Small intestine (tissue), 7 donors: ENCODE measurements around the gene ENTPD2. TPM values are rescaled to one million over a fixed set of nuclear protein-coding genes. Genes with fewer than 3 reads are reported as not detected.

Experiments
- DNase-seq, 2 donors: peaks; one replicate each; pipeline versions ENCODE4 v3.0.0 to v3.0.0-alpha.2; 2013
- FAIRE-seq: peaks from 2 replicates; lab custom pipeline; 2012; peaks lifted over from hg19 to GRCh38; lab: Jason Lieb, UNC
- H3K27ac ChIP-seq, 3 donors: one replicate each; pipeline ENCODE4 v1.5.1; 2013; ENCODE audit warnings: low read length in 2 of 3, mild to moderate bottlenecking in 2 of 3, control low read depth in 1 of 3, inconsistent platforms in 1 of 3, low read depth in 1 of 3, moderate library complexity in 1 of 3
- H3K27me3 ChIP-seq, 3 donors: one replicate each; pipeline ENCODE4 v1.6.1; 2013; ENCODE audit warnings: low read length in 3 of 3, inconsistent platforms in 1 of 3; ENCODE audit not compliant: control insufficient read depth in 3 of 3, insufficient read depth in 3 of 3
- H3K36me3 ChIP-seq, 3 donors: one replicate each; pipeline ENCODE4 v1.6.1; 2013; ENCODE audit warnings: low read length in 3 of 3, inconsistent platforms in 1 of 3, low read depth in 1 of 3, mild to moderate bottlenecking in 1 of 3, moderate library complexity in 1 of 3; ENCODE audit not compliant: control insufficient read depth in 3 of 3, insufficient read depth in 2 of 3
- H3K4me1 ChIP-seq, 3 donors: one replicate each; pipeline ENCODE4 v1.6.1; 2013; ENCODE audit warnings: low read length in 2 of 3, inconsistent platforms in 1 of 3, low read depth in 1 of 3, mild to moderate bottlenecking in 1 of 3, moderate library complexity in 1 of 3; ENCODE audit not compliant: control insufficient read depth in 3 of 3, insufficient read depth in 2 of 3
- H3K4me3 ChIP-seq, 3 donors: one replicate each; pipeline ENCODE4 v1.5.1; 2013; ENCODE audit warnings: low read length in 3 of 3, control low read depth in 1 of 3, inconsistent platforms in 1 of 3, low read depth in 1 of 3, mild to moderate bottlenecking in 1 of 3, moderate library complexity in 1 of 3
- H3K9me3 ChIP-seq, 2 donors: one replicate each; pipeline ENCODE4 v1.6.1; 2013; ENCODE audit warnings: low read depth in 1 of 2, low read length in 1 of 2; ENCODE audit not compliant: control insufficient read depth in 2 of 2, insufficient read depth in 1 of 2
- WGBS, 3 donors: extraction: QIAGEN DNeasy Blood & Tissue Kit; methylation state at CpG; one replicate each; pipeline ENCODE4 v1.1.7; 2013; 5-methylcytosine and 5-hydroxymethylcytosine counted together
- polyA plus RNA-seq, 4 donors: library from polyadenylated mRNA; stranded (reverse) in 3 of 4; unstranded in 1 of 4; fragments of 200-250 nt in 3 of 4; fragments of 120-200 nt in 1 of 4; gene quantifications; one replicate each; pipeline versions ENCODE4 v1.2.1 to v1.2.3, GENCODE V29; 2013
- donor health status: healthy with polysubstance abuse.
- donor health status: control.
- donor health status: control.
- donor health status: Bipolar disorder and iron deficiency.
- donor health status: healthy.

The ENTPD2 gene
- polyA plus RNA-seq, 4 donors: 5.5 to 16.5 (median 8.3) TPM

DNA sequence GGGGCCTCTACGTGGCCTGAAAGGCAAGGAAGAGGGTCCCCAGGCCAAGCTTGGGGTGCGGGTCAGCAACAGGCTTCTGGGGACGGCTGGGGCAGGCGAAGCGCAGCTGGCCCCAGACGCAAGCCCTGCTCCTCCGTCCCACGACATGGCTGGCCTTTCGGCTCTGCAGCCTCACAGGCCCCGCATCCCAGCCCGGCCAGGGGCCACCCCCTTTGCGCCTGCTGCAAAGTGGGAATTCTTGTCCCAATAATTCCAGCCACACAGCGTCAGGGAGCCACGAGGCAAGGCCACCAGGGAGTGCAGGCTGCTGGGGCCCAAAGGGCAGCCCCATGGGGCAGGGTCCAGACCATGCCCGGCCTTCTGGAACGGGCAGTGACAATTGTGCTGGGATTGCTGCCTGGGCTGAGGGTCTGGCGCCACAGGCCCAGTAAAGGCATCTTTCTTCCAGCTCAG, 1.1 kb upstream of the ENTPD2 start:
- Histone ChIP-seq H3K27ac (peak overlapping the region; percentile 82 to 99 (median 83)), H3K27me3 (peaks cover 0 to 23% (median 8%) of the 10 kb centered on the region in 3 donors), H3K4me3 (peak overlapping the region in 2 of 3 donors; percentile 64 to 66), H3K9me3 (no peaks in the 10 kb centered on the region), H3K36me3 (peaks cover 0 to 3% (median 0%) of the 10 kb centered on the region in 3 donors), H3K4me1 (peaks cover 4 to 32% (median 6%) of the 10 kb centered on the region in 3 donors)
- DNase-seq (peak; percentile 73), FAIRE-seq (no peak)
- 32 to 52% (median 45%) methylated on average over 15 to 17 of the region's 17 CpGs for WGBS, 3 donors

DNA sequence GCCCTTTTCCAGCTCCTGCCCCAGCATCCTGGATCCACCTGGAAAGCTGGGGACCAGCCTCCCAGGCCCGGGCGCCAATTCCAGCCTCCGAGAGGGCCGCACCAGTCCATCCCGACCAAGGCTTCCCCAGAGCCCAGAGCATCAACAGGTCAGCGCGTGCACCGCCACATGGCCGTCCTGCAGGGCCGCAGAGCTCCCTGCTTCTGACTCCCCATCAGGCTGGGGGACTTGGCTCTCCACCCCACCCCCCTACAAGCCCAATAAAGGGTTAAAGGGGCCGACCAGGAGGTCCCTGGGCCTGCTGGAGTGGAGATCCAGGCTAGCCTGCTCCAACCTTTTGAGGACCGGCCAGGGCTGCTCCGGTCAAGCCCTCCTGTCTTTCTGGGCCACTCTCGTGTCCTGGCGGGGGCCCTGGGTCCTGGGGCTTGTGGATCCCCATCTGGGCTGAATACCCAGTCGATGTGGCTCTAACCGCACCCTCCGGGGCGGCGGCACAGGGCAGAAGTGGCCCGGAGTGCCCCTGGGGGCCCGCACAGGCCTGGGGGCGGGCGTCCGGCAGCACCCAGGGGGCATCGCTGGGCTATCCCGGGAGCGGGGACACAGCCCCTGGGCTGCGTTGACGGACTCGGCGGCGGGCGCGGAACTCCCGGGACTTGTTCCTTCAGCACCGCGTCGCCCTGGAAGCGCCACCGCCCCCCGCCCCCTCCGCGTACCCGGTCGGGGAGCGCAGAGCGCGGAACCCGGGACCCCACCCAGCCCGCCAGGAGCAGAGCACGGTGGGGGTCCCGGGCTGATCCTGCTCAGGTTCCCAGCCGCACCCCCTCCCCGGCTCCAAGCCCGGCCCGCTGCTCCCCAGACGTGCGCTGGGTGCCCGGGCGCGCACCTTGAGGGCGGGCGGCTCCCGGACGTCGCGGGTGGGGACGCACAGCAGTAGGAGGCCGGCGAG, 590 bp downstream of the ENTPD2 start:
- Histone ChIP-seq H3K9me3 (no peaks in the 10 kb centered on the region), H3K27ac (no peak overlapping the region), H3K4me1 (peaks cover 4 to 32% (median 6%) of the 10 kb centered on the region in 3 donors), H3K27me3 (peaks cover 0 to 39% (median 14%) of the 10 kb centered on the region in 3 donors), H3K36me3 (peaks cover 0 to 3% (median 0%) of the 10 kb centered on the region in 3 donors), H3K4me3 (peak overlapping the region in 2 of 3 donors; percentile 13 to 66)
- no peak for FAIRE-seq
- no peak for DNase-seq
- WGBS, 3 donors: 14 to 21% (median 14%) methylated on average over 48 to 71 of the region's 71 CpGs

- H3K4me1 ChIP-seq: peaks cover 4 to 32% (median 6%) of the 10 kb centered on the region in 3 donors
- H3K36me3 ChIP-seq: peaks cover 0 to 3% (median 0%) of the 10 kb centered on the region in 3 donors
- peaks cover 0 to 48% (median 16%) of the 10 kb centered on the region in 3 donors for H3K27me3 ChIP-seq
- 75 to 86% (median 86%) methylated on average over 7 to 8 of the region's 8 CpGs for WGBS, 3 donors
- FAIRE-seq (no peak), DNase-seq (no peak)
- no peak overlapping the region for H3K4me3 ChIP-seq
- no peak overlapping the region for H3K27ac ChIP-seq
- H3K9me3 ChIP-seq: no peaks in the 10 kb centered on the region
Observed at GRCh38 chr9:137052293-137052692, 1.6 kb downstream of the ENTPD2 start.

- DNase-seq: no peak
Observed at GRCh38 chr9:137051145-137051724, 2.6 kb downstream of the ENTPD2 start.

DNA sequence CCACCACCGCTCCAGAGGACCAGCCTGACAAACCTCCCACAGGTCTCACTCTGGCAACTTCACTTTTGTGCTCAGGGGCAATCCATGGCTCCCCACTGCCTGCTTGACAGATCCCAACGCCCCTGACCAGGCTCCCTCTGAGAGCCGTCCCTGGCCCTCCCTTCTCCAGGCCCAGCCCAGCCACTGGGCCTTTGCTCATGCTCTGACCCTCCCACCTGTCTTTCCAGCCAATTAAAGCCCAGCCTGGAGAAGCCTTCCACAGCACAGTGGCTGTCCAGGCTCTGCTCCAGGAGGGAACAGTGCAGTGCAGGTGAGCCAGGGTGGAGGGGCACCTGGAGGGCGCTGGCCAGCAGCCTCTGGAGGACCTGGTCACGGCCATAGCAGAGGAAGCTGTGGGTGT, 3.3 kb downstream of the ENTPD2 start:
- Histone ChIP-seq H3K4me3 (no peak overlapping the region), H3K27ac (no peak overlapping the region), H3K4me1 (peaks cover 2 to 26% (median 8%) of the 10 kb centered on the region in 3 donors), H3K27me3 (peaks cover 0 to 63% (median 18%) of the 10 kb centered on the region in 3 donors), H3K36me3 (peaks cover 0 to 3% (median 0%) of the 10 kb centered on the region in 3 donors), H3K9me3 (no peaks in the 10 kb centered on the region)
- WGBS, 3 donors: 77 to 83% (median 81%) methylated on average over 5 of the region's 5 CpGs
- FAIRE-seq (no peak), DNase-seq (no peak)

More at GRCh38 chr9:137051145-137051724, 2.6 kb downstream of the ENTPD2 start:
- H3K36me3 ChIP-seq: peaks cover 0 to 3% (median 0%) of the 10 kb centered on the region in 3 donors
- WGBS, 3 donors: 89 to 92% (median 92%) methylated on average over 17 of the region's 17 CpGs
- no peaks in the 10 kb centered on the region for H3K9me3 ChIP-seq
- H3K4me1 ChIP-seq: peaks cover 2 to 30% (median 8%) of the 10 kb centered on the region in 3 donors
- H3K4me3 ChIP-seq: no peak overlapping the region
- no peak overlapping the region for H3K27ac ChIP-seq
- peaks cover 0 to 59% (median 18%) of the 10 kb centered on the region in 3 donors for H3K27me3 ChIP-seq
- no peak for FAIRE-seq

DNA sequence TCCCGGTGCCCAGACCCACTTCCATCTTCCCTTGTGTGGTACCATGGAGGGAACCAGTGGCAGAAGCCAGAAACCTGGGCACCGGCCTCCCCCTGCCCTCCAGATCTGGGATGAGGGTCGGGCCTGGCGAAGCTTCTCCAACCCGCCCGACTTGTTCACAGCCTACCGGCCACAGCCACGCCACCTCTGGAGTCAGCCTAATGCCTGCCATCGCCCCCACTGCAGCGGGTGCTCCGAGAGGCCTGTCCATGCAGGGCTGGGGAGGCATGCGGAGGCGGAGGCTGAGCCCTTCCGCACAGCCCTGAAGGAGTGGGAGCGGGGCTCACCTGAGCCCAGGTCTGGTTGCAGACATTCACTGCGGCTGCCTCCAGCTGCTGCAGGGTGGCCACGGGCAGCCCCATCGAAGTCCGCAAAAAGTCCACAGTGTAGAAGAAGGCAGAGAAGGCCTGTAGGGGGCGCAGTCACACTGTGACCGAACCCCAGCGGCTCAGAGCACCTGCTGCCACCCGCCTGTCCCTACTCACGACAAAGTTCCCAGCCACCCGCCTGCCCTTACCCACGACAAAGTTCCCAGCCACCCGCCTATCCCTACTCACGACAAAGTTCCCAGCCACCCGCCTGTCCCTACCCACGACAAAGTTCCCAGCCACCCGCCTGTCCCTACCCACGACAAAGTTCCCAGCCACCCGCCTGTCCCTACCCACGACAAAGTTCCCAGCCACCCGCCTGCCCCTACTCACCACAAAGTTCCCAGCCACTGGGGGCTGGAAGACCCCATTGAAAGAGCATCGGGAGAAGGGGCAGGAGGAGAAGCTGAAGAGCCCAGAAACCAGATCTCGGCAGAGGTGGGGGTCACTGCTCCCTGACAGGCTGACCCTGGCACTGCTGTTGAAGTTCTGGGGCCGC, 4.1 kb downstream of the ENTPD2 start:
- FAIRE-seq (peak; percentile 77), DNase-seq (peak; percentile 66 to 81)
- WGBS, 3 donors: 45 to 53% (median 52%) methylated on average over 37 to 38 of the region's 38 CpGs
- peaks cover 0 to 71% (median 18%) of the 10 kb centered on the region in 3 donors for H3K27me3 ChIP-seq
- no peak overlapping the region for H3K4me3 ChIP-seq
- H3K9me3 ChIP-seq: no peaks in the 10 kb centered on the region
- peaks cover 0 to 26% (median 8%) of the 10 kb centered on the region in 3 donors for H3K4me1 ChIP-seq
- no peak overlapping the region for H3K27ac ChIP-seq
- H3K36me3 ChIP-seq: peaks cover 0 to 3% (median 0%) of the 10 kb centered on the region in 3 donors

DNA sequence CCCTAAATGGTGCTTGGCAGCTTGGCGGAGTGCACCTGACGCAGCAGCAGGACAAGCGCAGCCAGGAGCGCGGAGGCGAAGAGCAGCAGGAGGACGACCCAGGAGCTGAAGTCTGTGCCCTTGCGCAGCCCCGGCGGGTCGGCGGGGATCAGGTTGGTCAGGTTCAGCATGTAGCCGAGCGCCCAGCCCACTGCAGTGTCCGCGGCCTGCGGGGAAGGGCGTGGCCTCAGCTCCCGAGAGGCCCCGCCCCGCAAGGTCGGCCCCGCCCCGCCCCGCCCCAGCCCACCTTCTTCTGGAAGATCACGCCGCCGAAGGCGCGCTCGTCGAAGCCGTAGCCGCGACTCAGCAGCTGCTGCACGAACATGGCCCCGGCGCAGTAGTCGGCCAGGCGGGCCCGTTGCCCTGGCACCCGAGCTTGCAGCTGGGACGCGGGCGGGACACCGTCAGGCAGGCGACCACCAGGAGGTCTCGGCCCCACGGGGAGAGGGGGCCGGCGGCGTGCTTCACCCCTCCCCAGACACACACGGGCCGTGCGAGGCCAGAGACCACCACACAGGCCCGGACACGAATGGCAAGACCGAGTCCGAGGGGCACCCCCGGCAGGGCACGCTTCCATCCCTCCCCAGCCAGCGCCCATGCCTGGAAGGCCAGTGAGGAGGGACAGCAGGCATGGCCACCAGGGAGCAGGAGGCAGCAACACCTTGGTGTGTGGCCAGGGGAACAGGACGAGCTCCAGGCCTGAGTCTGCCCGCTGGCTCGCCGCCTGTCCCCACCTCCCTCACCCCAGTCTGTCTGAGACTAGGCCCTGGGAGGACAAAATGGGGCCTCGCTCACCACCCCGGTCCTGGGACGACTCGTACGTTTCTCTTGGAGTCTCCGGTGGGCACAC, 5.0 kb downstream of the ENTPD2 start:
- H3K4me1 ChIP-seq: peaks cover 0 to 27% (median 8%) of the 10 kb centered on the region in 3 donors
- peaks cover 0 to 80% (median 18%) of the 10 kb centered on the region in 3 donors for H3K27me3 ChIP-seq
- H3K27ac ChIP-seq: no peak overlapping the region
- H3K36me3 ChIP-seq: peaks cover 0 to 3% (median 0%) of the 10 kb centered on the region in 3 donors
- 53 to 68% (median 57%) methylated on average over 50 to 72 of the region's 72 CpGs for WGBS, 3 donors
- no peaks in the 10 kb centered on the region for H3K9me3 ChIP-seq
- no peak for FAIRE-seq
- no peak for DNase-seq
- no peak overlapping the region for H3K4me3 ChIP-seq
